Chondrocyte (in vitro differentiated cells): ENCODE results near the gene SS18L1. TPM values are rescaled to one million over a fixed set of nuclear protein-coding genes. Genes with fewer than 3 reads are reported as not detected.

Experiments
- DNase-seq: peaks from one replicate; pipeline ENCODE4 v3.0.0; 2021; ENCODE audit warnings: mixed read lengths, low spot score
- H3K27ac Mint-ChIP-seq: one replicate; pipeline ENCODE4 v1.8.0; 2021; ENCODE audit warnings: mild to moderate bottlenecking, moderate library complexity, mixed read lengths; ENCODE audit not compliant: unreplicated experiment
- H3K27me3 Mint-ChIP-seq: 2 replicates; pipeline ENCODE4 v1.8.0; 2021; ENCODE audit warnings: low read depth, mixed read lengths
- H3K36me3 Mint-ChIP-seq: 2 replicates; pipeline ENCODE4 v1.8.0; 2021; ENCODE audit warnings: low read depth, mixed read lengths
- H3K4me1 Mint-ChIP-seq: 2 replicates; pipeline ENCODE4 v1.8.0; 2021; ENCODE audit warnings: low read depth, mild to moderate bottlenecking, mixed read lengths
- H3K4me3 Mint-ChIP-seq: one replicate; pipeline ENCODE4 v1.8.0; 2021; ENCODE audit warnings: mild to moderate bottlenecking, moderate library complexity, mixed read lengths; ENCODE audit not compliant: unreplicated experiment
- H3K9me3 Mint-ChIP-seq: 2 replicates; pipeline ENCODE4 v1.8.0; 2021; ENCODE audit warnings: low read depth, mixed read lengths
- total RNA-seq: library from RNA; stranded (reverse); gene quantifications from 3 replicates; pipeline ENCODE4 v1.2.1, GENCODE V29; 2021
- TF ChIP-seq, protein P1 (sequence below): fragments of 200-600 bp; sonication (generic); IDR thresholded peaks from 2 replicates; pipeline ENCODE4 v1.5.0; 2021; ENCODE audit warnings: antibody characterized with exemption, mild to moderate bottlenecking, moderate library complexity

Gene SS18L1
- total RNA-seq, 1 donor from 2014 or later, result 13.4 TPM

DNA sequence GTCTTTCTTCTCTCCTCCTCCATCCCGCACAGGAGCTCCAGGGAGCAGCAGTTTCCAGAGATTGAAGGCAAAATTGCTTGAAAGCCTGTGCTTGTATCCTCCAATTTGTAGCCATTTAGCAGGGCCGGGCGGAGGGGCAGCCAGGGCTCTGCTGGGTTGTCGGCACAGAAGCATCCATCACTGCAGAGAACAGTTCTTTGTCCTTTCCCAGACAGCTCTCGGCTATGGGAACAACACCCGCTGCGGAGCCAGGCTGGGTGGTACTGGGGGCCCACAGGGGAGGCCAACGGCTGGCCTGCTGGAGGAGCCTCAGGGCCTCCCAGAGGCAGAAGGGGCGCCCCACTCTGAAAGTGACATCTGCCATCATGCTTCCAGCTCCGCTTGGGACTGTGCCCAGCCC, 68.7 kb downstream of the SS18L1 start:
- H3K4me1 Mint-ChIP-seq, result peaks cover 3% of the 10 kb centered on the region
- no peak for DNase-seq
- H3K27ac Mint-ChIP-seq, result no peak overlapping the region
- H3K4me3 Mint-ChIP-seq, result no peak overlapping the region
- no peaks in the 10 kb centered on the region for H3K9me3 Mint-ChIP-seq
- H3K27me3 Mint-ChIP-seq, result peaks cover 18% of the 10 kb centered on the region
- no peaks in the 10 kb centered on the region for H3K36me3 Mint-ChIP-seq
- TF ChIP-seq, protein P1, sequence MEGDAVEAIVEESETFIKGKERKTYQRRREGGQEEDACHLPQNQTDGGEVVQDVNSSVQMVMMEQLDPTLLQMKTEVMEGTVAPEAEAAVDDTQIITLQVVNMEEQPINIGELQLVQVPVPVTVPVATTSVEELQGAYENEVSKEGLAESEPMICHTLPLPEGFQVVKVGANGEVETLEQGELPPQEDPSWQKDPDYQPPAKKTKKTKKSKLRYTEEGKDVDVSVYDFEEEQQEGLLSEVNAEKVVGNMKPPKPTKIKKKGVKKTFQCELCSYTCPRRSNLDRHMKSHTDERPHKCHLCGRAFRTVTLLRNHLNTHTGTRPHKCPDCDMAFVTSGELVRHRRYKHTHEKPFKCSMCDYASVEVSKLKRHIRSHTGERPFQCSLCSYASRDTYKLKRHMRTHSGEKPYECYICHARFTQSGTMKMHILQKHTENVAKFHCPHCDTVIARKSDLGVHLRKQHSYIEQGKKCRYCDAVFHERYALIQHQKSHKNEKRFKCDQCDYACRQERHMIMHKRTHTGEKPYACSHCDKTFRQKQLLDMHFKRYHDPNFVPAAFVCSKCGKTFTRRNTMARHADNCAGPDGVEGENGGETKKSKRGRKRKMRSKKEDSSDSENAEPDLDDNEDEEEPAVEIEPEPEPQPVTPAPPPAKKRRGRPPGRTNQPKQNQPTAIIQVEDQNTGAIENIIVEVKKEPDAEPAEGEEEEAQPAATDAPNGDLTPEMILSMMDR, result no peak

DNA sequence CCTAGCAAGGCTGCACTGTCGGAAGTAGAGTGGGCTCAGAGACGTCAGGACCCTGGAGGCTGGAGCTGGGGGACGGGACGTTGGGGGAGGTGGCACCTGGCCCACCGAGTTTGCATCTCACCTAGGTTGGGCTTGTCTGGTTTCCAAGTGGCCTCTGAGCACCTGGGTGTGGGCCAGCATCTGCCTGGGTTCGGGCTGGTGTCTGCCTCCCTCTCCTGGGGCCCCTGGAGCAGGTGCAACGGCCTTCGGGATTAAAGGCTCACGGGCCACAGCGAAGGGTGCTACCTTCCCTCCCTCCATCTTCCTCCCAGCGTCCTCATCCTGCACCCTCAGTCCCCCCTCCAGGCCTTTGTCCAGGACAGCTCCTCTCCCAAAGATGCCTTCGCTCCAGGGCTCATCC, 70.5 kb downstream of the SS18L1 start:
- H3K4me3 Mint-ChIP-seq, result no peak overlapping the region
- H3K27me3 Mint-ChIP-seq, result peaks cover 26% of the 10 kb centered on the region
- no peak for DNase-seq
- no peaks in the 10 kb centered on the region for H3K36me3 Mint-ChIP-seq
- TF ChIP-seq, protein P1, result no peak
- no peak overlapping the region for H3K27ac Mint-ChIP-seq
- H3K9me3 Mint-ChIP-seq, result no peaks in the 10 kb centered on the region
- H3K4me1 Mint-ChIP-seq, result peaks cover 5% of the 10 kb centered on the region

- TF ChIP-seq, protein P1, result no peak
- no peaks in the 10 kb centered on the region for H3K36me3 Mint-ChIP-seq
- no peak overlapping the region for H3K4me3 Mint-ChIP-seq
- H3K27me3 Mint-ChIP-seq, result peaks cover 28% of the 10 kb centered on the region
- H3K27ac Mint-ChIP-seq, result no peak overlapping the region
- no peaks in the 10 kb centered on the region for H3K9me3 Mint-ChIP-seq
- H3K4me1 Mint-ChIP-seq, result peaks cover 7% of the 10 kb centered on the region
- DNase-seq, result no peak
These were observed 71.7 kb downstream of the SS18L1 start for GRCh38 chr20:62215020-62215990.

- Mint-ChIP-seq H3K4me1 (peaks cover 10% of the 10 kb centered on the region), H3K36me3 (no peaks in the 10 kb centered on the region), H3K9me3 (no peaks in the 10 kb centered on the region), H3K4me3 (no peak overlapping the region), H3K27me3 (peaks cover 34% of the 10 kb centered on the region), H3K27ac (no peak overlapping the region)
- DNase-seq, result no peak
- TF ChIP-seq, protein P1, result no peak
These were observed 72.5 kb downstream of the SS18L1 start for GRCh38 chr20:62215991-62216635.
